OCI-LY1 (cell line): ENCODE measurements around the gene GIPC3.

Experiments
- CTCF ChIP-seq: fragments of 200-600 bp; sonication (generic), shearing (Covaris generic); IDR thresholded peaks from 2 replicates; pipeline ENCODE4 v1.5.1; 2017; ENCODE audit warnings: mild to moderate bottlenecking, antibody characterized with exemption, low read length, moderate library complexity, mixed read lengths
- EZH2 ChIP-seq: fragments of 200-600 bp; sonication (generic), shearing (Covaris generic); IDR thresholded peaks from 2 replicates; pipeline ENCODE4 v1.8.0; 2017; ENCODE audit warnings: borderline replicate concordance, mixed run types, mild to moderate bottlenecking, antibody characterized with exemption, low read length, moderate library complexity, mixed read lengths

- TF ChIP-seq CTCF (no peak), EZH2 (no peak)
Observed at GRCh38 chr19:3575949-3576673, 9.2 kb upstream of the GIPC3 start.
